K562 (cell line): Measurements from ENCODE around the gene GORASP1. TPM values are rescaled to one million over a fixed set of nuclear protein-coding genes. Genes with fewer than 3 reads are reported as not detected.

ENCODE experiments used
- BRD9 ChIP-seq: fragments of 450-650 bp; IDR thresholded peaks from 2 replicates; pipeline ENCODE4 v1.6.1; 2018; ENCODE audit warnings: low read depth; ENCODE audit not compliant: partially characterized antibody
- EWSR1 ChIP-seq: fragments of 450-650 bp; IDR thresholded peaks from 2 replicates; pipeline ENCODE4 v1.6.1; 2018; ENCODE audit warnings: borderline replicate concordance, mild to moderate bottlenecking, low read depth, moderate library complexity; ENCODE audit not compliant: partially characterized antibody
- HMG20A ChIP-seq: fragments of 450-650 bp; formaldehyde crosslinking; conservative IDR thresholded peaks from 2 replicates; pipeline ENCODE4 v1.4.0; 2020; ENCODE audit warnings: mild to moderate bottlenecking, mixed read lengths
- KHSRP ChIP-seq: fragments of 450-650 bp; IDR thresholded peaks from 2 replicates; pipeline ENCODE4 v1.6.1; 2017
- SMARCC2 ChIP-seq: fragments of 450-650 bp; IDR thresholded peaks from 2 replicates; pipeline ENCODE4 v1.6.1; 2017; ENCODE audit warnings: antibody characterized with exemption, moderate library complexity, mild to moderate bottlenecking, low read depth
- TCF7 ChIP-seq: sonication (generic); IDR thresholded peaks from 2 replicates; pipeline ENCODE4 v1.6.1; 2016; ENCODE audit warnings: antibody characterized with exemption, borderline replicate concordance
- ZNF232 ChIP-seq: sonication (generic); formaldehyde crosslinking; IDR thresholded peaks from 2 replicates; pipeline ENCODE4 v1.8.0; 2022; ENCODE audit warnings: mild to moderate bottlenecking, missing genetic modification reagents
- polyA plus RNA-seq, 8 experiments: library from polyadenylated mRNA; depleted of rRNA in 4 of 8; stranded (reverse) in 5 of 8; unstranded in 3 of 8; fragments of >200 nt; fragmentation: Nextera tagmentation in 2 of 8; fragmentation: Illumina TruSeq in 1 of 8; extraction: Ambion mirVana in 2 of 8; extraction: Trizol in 1 of 8; gene quantifications; 2 replicates each; pipeline versions ENCODE4 v1.2.1 to v1.2.3, GENCODE V29; 2011 to 2014; ENCODE audit warnings: inconsistent platforms in 1 of 8, missing spikeins in 1 of 8
- total RNA-seq, 7 experiments: library from RNA; depleted of rRNA in 6 of 7; stranded (reverse); fragments of >200 nt in 6 of 7; fragmentation: Illumina TruSeq in 2 of 7; extraction: Trizol in 2 of 7; gene quantifications; 2 replicates each; pipeline versions ENCODE4 v1.2.1 to v1.2.3, GENCODE V29; 2011 to 2021; ENCODE audit warnings: low replicate concordance in 1 of 7
- TF ChIP-seq, protein P1 (sequence below): sonication (generic); formaldehyde crosslinking; IDR thresholded peaks from 2 replicates; pipeline ENCODE4 v1.8.0; 2022; ENCODE audit warnings: mild to moderate bottlenecking, missing genetic modification reagents, borderline replicate concordance
- TF ChIP-seq, protein P2 (sequence below): fragments of 450-650 bp; IDR thresholded peaks from one replicate; pipeline ENCODE4 v1.6.1; 2018; ENCODE audit warnings: mild to moderate bottlenecking, moderate library complexity; ENCODE audit not compliant: partially characterized antibody
- TF ChIP-seq, protein P3 (sequence below), 2 experiments: fragments of 450-650 bp; IDR thresholded peaks; 2 replicates each; pipeline ENCODE4 v1.6.1; 2016; ENCODE audit warnings: mild to moderate bottlenecking in 2 of 2, borderline replicate concordance in 1 of 2, low read depth in 1 of 2, moderate library complexity in 1 of 2
- TF ChIP-seq, protein P4 (sequence below): sonication (generic); formaldehyde crosslinking; IDR thresholded peaks from 2 replicates; pipeline ENCODE4 v1.8.1; 2022; ENCODE audit warnings: missing genetic modification reagents
- TF ChIP-seq, protein P5 (sequence below): sonication (generic); formaldehyde crosslinking; IDR thresholded peaks from 2 replicates; pipeline ENCODE4 v1.9.0; 2022; ENCODE audit warnings: mild to moderate bottlenecking, missing genetic modification reagents

GORASP1 gene
- total and polyA plus RNA-seq, 9 of the 15 experiments (the other 6 are each of a cell fraction or from before 2014, with no cell fraction given) = 8.4 to 87.9 (median 67.6) TPM

DNA sequence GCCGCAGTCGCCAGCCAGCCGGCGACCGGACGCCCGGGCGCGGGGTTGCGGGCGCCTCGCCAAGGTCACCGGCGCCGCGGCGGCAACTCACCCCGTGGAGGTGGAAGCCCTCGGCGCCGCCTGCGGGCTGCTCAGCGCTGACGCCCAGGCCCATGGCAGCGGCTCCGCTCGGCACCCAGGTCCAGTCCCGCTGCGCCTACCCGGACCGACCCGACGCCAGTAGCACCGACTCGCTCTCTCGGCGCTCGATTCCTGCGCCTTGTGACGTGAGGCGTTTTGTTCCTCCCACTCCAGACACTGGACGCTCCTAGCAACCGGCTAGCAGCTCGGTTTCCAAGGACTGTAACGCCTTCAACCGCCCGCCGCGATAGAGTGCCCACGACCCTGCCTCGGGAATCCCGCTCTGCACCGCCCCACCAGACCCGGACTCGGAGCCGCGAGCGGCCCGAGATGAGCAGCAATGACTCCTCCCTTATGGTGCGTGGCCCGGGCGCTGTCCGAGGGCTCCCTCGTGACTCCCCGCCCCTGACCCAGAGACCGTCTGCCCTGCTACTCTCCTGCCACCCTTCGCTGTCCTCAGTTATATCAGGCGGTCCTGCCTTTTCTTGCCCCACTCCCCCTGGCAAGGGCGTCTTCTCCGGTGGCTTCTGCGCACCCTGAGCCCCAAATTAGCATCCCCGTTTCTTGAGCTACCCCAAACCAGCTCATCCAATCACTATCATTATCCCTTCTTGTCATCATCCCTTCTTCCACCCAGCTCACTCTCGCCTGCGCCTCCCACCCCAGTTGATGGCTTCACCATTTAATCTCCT, at the start of gene GORASP1, which contains the start of gene TTC21A (continued):
- TF ChIP-seq, protein P1, sequence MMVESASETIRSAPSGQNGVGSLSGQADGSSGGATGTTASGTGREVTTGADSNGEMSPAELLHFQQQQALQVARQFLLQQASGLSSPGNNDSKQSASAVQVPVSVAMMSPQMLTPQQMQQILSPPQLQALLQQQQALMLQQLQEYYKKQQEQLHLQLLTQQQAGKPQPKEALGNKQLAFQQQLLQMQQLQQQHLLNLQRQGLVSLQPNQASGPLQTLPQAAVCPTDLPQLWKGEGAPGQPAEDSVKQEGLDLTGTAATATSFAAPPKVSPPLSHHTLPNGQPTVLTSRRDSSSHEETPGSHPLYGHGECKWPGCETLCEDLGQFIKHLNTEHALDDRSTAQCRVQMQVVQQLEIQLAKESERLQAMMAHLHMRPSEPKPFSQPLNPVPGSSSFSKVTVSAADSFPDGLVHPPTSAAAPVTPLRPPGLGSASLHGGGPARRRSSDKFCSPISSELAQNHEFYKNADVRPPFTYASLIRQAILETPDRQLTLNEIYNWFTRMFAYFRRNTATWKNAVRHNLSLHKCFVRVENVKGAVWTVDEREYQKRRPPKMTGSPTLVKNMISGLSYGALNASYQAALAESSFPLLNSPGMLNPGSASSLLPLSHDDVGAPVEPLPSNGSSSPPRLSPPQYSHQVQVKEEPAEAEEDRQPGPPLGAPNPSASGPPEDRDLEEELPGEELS (CRISPR knock-in tag) = no peak
- TF ChIP-seq, protein P2, sequence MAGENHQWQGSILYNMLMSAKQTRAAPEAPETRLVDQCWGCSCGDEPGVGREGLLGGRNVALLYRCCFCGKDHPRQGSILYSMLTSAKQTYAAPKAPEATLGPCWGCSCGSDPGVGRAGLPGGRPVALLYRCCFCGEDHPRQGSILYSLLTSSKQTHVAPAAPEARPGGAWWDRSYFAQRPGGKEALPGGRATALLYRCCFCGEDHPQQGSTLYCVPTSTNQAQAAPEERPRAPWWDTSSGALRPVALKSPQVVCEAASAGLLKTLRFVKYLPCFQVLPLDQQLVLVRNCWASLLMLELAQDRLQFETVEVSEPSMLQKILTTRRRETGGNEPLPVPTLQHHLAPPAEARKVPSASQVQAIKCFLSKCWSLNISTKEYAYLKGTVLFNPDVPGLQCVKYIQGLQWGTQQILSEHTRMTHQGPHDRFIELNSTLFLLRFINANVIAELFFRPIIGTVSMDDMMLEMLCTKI = no peak
- no peak for TF ChIP-seq EWSR1
- TF ChIP-seq, protein P3, sequence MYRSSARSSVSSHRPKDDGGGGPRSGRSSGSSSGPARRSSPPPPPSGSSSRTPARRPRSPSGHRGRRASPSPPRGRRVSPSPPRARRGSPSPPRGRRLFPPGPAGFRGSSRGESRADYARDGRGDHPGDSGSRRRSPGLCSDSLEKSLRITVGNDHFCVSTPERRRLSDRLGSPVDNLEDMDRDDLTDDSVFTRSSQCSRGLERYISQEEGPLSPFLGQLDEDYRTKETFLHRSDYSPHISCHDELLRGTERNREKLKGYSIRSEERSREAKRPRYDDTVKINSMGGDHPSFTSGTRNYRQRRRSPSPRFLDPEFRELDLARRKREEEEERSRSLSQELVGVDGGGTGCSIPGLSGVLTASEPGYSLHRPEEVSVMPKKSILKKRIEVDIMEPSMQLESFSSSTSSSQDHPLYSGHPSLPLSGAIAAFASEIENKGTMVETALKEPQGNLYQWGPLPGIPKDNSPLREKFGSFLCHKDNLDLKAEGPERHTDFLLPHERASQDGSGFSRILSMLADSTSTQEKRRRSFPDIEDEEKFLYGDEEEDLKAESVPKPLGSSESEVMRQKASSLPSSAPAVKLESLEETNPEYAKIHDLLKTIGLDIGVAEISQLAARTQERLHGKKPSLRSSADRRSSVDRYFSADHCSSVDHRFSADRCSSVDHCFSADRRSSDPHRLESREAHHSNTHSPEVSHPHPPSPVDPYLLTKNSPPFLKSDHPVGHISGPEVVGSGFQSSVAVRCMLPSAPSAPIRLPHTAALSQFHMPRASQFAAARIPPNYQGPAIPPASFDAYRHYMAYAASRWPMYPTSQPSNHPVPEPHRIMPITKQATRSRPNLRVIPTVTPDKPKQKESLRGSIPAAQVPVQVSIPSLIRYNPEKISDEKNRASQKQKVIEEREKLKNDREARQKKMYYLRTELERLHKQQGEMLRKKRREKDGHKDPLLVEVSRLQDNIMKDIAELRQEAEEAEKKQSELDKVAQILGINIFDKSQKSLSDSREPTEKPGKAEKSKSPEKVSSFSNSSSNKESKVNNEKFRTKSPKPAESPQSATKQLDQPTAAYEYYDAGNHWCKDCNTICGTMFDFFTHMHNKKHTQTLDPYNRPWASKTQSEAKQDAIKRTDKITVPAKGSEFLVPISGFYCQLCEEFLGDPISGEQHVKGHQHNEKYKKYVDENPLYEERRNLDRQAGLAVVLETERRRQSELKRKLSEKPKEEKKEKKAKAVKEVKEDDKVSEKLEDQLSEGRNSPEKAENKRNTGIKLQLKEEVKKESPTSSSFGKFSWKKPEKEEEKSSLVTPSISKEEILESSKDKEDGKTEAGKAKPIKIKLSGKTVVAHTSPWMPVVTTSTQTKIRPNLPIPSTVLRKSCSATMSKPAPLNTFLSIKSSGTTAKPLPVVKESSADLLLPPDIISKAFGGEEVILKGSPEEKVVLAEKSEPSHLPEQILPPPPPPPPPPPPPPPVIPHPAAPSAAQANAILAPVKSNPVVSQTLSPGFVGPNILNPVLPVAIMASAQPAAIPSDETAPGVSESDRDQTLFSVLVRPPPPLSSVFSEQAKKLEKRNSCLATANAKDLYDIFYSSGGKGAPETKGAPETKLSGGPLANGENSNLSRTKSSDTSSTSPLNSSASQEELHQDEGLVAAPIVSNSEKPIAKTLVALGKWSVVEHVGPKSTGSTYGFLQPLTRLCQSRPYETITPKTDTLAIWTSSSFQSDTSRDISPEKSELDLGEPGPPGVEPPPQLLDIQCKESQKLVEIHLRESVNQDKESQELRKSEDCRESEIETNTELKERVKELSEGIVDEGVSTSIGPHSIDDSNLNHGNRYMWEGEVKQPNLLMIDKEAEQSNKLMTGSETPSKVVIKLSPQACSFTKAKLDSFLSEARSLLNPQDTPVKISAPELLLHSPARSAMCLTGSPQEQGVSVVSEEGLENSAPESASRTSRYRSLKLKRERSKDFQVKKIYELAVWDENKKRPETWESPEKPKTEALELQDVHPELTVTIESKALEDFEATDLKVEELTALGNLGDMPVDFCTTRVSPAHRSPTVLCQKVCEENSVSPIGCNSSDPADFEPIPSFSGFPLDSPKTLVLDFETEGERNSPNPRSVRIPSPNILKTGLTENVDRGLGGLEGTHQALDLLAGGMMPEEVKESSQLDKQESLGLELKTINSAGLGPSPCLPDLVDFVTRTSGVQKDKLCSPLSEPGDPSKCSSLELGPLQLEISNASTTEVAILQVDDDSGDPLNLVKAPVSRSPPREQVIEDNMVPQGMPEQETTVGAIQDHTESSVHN (IDR thresholded peaks at IDR 0.05; ENCODE audit: borderline replicate concordance in 1 of 2, low read depth in 1 of 2) = no peak
- no peak for TF ChIP-seq HMG20A (CRISPR knock-in tag)
- TF ChIP-seq, protein P4, sequence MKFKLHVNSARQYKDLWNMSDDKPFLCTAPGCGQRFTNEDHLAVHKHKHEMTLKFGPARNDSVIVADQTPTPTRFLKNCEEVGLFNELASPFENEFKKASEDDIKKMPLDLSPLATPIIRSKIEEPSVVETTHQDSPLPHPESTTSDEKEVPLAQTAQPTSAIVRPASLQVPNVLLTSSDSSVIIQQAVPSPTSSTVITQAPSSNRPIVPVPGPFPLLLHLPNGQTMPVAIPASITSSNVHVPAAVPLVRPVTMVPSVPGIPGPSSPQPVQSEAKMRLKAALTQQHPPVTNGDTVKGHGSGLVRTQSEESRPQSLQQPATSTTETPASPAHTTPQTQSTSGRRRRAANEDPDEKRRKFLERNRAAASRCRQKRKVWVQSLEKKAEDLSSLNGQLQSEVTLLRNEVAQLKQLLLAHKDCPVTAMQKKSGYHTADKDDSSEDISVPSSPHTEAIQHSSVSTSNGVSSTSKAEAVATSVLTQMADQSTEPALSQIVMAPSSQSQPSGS (CRISPR knock-in tag) = no peak
- TF ChIP-seq, protein P5, sequence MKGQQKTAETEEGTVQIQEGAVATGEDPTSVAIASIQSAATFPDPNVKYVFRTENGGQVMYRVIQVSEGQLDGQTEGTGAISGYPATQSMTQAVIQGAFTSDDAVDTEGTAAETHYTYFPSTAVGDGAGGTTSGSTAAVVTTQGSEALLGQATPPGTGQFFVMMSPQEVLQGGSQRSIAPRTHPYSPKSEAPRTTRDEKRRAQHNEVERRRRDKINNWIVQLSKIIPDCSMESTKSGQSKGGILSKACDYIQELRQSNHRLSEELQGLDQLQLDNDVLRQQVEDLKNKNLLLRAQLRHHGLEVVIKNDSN (CRISPR knock-in tag) = peak; percentile 70
- no peak for TF ChIP-seq BRD9
- TF ChIP-seq TCF7 = 0 out of 2 replicates have a peak, but pooled peaks have one; percentile 28
- no peak for TF ChIP-seq KHSRP
- 0 out of 2 replicates have a peak, but pooled peaks have one; percentile 17 for TF ChIP-seq ZNF232 (CRISPR knock-in tag)
- no peak for TF ChIP-seq SMARCC2
